ENCODE results near the gene IL1B.
A peak's percentile ranks its signal among the peaks of the same experiment; 100 is the strongest.

IL1B gene

DNA sequence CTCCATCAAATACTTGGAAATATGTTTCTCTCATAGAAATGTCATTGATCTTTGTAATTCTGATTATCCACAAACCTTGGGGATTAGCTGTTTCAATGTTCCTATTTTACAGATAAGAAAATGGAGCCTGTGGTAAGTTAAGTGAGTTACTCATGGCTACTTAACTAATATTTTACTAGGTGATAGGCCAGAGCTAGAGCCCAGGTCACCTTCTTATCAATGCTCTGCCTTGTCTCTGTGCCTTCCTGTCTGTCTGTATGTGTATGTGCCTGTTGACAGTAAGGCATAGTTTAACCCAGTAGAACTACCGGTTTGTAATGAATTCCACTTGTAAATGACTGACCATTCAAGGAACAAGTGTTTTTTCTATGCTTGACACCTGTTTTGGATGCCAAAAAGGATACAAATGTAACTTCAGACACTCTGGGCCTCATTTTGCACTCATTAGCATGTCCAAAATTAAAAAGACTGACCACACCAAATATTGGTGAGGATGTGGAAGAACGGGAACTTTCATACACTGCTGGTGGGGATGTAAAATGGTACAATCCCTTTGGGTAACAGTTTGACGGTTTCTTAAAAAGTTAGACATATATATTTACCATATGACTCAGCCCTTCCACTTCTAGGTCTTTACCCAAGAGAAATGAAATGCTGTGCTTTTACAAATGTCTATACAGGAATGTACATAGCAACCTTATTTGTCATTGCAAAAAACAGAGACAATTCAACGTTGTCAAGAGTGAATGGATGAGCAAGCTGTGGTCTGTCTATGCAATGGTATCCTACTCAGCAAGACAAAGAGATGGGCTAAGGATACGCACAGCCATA, 32.7 kb downstream of the IL1B start:
- DNase-seq (ENCODE audit: low read depth), result peak; percentile 25

- DNase-seq (ENCODE audit: low read depth), result no peak
These were observed 35.5 kb downstream of the IL1B start for GRCh38 chr2:112800881-112801583.

DNA sequence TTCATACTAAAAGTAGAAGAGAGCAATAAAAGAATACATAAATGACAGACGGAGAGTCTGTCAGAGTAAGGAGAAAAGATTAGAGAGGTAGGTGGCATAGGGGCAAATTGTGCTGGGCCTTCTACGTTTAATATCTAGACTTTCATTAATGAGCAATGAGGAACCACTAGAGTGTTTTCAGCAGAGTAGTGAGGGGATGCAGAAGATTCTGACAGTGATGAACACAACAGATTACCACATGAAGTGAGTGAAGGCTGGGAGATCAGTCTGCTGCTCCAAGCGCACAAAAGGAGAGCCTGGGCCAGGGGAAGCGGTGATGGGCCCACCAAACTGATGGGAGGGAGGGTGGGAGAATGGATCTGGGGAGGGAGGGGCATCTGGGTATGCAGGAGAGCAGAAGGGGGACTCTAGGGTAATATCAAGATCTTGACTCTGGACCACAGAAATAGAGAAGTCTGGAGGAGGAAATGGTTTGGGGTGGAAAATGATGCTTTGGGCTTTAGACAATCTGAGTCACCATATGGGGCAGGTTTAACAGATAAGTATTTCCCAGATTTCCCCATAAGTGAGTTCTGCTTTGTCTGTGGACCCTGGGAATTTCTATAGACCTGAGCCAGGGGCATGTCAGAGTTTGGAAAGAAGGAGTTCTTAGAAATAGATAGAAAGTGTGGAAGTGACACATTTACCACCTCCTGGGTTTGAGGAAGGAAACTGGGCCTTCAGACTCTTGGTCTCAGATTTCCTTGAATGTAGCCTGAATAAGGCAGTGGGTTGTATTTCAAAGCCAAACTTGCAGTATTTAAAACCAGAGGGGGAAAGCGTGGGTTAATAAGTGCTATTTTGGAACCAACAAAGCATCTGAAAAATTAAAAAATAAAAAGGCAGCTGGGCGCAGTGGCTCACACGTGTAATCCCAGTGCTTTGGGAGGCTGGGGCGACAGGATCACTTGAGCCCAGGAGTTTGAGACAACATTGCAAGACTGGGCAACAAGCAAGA, 37.3 kb downstream of the IL1B start:
- DNase-seq (ENCODE audit: low read depth), result no peak

- no peak for DNase-seq (ENCODE audit: low read depth)
These were observed 40.1 kb downstream of the IL1B start for GRCh38 chr2:112796486-112796885.

DNA sequence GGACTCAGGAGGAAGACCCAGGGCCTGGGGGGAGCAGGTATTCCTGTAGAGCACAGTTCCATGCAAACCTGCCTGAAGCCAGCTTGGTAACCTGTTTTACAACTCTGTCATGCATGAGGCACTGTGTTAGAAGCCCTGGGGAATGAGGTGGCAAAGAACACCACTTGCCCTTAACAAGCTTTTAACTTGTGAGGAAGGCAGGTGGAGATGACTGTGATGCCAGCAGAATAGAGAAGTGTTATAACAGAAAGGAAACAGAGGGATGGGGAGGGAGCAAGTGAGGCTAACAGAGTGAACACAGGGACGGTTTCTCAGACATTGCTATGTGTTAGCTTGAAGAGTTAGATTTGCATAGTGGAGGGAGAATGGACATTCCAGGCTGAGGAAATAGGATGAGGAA, 40.8 kb downstream of the IL1B start:
- DNase-seq (ENCODE audit: low read depth), result no peak

DNA sequence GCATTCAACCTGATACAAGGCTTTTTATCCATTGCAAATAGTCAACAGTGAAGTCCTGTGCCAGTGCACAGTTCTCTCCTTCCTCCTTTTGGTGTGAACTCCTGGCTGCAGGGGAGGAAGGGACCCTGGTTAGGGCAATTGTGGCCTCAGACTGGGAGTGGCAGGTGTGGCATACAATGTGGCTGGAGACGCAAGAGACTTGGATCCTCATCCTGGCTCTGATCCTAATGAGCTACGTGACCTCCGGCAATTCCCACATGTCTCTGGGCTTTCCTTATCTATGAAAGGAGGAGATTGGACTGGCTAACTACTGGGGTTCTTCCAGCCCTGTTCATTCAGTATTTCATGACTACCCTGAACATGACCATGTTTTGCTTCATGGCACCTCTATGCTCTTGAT, 41.7 kb downstream of the IL1B start:
- no peak for DNase-seq (ENCODE audit: low read depth)

- peak; percentile 65 for DNase-seq (ENCODE audit: low read depth)
These were observed 42.3 kb downstream of the IL1B start for GRCh38 chr2:112794131-112794733.

DNA sequence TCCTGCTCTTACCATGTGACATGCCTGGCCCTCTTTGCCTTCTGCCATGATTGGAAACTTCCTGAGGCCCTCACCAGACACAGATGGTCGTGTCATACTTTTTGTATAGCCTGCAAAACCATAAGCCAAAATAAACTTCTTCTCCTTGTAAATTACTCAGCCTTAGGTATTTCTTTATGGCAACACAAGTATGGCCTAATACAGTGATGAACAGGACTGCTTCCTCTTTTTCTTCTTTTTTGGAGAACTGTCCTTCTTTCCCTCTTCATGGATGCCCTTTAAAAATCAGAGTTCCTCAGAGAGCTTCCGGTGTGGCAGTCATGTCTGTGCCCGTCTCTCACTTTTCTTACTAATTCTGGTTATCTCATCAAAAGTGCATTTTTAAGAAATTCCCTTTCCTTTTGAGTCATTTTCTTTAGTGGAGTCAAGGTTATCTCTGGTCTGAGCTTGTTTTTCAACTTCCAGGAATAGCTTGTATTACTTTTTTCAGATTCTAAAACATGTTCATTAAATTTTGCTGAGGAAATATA, 43.1 kb downstream of the IL1B start:
- DNase-seq (ENCODE audit: low read depth), result no peak

- no peak for DNase-seq (ENCODE audit: low read depth)
These were observed 44.2 kb downstream of the IL1B start for GRCh38 chr2:112792419-112792818.

DNA sequence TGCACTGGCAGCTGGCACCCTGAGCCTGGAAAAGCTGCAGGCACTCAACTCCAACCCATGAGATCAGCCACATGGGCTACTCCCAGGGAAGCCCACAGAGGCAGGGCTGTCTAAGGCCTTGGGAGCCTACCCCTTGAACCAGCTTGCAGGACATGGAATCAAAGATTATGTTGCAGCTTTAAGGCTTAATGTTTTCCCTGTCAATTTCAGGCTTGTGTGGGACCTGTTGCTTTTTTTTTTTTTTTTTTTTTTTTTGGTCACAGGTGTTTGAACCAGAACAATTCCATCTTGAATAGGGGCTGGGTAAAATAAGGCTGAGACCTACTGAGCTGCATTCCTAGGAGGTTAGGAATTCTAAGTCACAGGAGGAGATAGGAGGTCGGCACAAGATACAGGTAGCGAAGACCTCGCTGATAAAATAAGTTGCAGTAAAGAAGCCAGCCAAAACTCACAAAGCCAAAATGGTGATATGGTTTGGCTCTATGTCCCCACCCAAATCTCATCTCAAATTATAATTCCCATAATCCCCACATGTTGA, 44.8 kb downstream of the IL1B start:
- no peak for DNase-seq (ENCODE audit: low read depth)

- no peak for DNase-seq (ENCODE audit: low read depth)
These were observed 45.6 kb downstream of the IL1B start for GRCh38 chr2:112791019-112791418.

GRCh38 chr2:112790305-112790704, 46.3 kb downstream of the IL1B start:
- DNase-seq (ENCODE audit: low read depth), result no peak

- DNase-seq (ENCODE audit: low read depth), result no peak
These were observed 47.4 kb downstream of the IL1B start for GRCh38 chr2:112789186-112789585.

GRCh38 chr2:112788653-112789052, 47.9 kb downstream of the IL1B start:
- no peak for DNase-seq (ENCODE audit: low read depth)

GRCh38 chr2:112787729-112788393, 48.7 kb downstream of the IL1B start:
- DNase-seq (ENCODE audit: low read depth), result no peak

- no peak for DNase-seq (ENCODE audit: low read depth)
These were observed 49.3 kb downstream of the IL1B start for GRCh38 chr2:112787294-112787693.

DNA sequence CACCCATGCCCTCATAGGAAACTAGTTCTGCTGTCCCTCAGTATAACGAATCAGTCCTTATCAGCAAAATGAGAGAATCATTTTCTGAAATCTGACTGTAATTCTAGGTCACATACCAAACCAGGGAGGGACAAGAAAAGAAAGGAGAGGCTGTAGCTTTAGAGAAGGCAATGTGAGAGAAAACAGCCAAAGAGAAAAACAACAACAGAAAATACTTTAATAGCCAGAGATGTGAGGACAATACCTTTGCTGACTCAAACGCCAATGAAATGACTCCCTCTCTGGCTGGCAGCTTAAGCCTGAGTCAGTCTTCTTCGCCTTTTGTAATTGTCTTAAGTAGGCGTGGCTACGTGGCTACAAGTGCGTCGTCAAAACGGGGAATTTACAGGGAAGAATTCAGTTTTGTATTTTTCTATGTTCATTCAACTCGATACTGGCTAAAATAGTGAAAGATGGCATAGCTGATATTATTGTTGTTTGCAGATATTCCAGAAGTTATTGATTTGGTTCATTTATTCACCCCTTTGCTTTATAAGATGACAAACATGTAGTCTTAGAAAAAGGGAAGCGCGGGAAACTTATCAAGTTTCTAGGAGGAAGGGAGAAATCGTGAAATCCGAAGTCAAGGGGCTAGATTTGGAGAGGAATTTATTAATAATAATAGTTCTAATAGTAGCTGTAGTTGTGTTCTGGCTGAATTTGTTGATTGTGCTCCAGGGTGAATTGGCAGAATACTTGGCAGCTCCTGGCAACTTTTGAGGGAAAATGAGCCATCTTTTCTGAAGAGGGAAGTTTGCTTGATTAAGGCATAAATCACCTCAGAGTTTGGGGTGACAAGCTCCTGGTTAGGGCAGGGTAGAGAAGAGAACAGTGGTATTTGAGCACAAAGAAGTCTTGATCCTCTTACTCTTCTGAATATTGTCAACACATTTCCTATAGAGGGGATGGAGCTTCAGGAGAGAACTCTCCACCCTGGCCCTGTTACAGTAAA, 52.1 kb downstream of the IL1B start, which contains the start of gene IL1A:
TSS of gene IL1A (minus strand) at position 295 of the 991 bp plus-strand sequence. CDS start 723 bp downstream, outside the sequence.
- DNase-seq (ENCODE audit: low read depth), result no peak

GRCh38 chr2:112783187-112783714, 53.3 kb downstream of the IL1B start:
- no peak for DNase-seq (ENCODE audit: low read depth)

DNA sequence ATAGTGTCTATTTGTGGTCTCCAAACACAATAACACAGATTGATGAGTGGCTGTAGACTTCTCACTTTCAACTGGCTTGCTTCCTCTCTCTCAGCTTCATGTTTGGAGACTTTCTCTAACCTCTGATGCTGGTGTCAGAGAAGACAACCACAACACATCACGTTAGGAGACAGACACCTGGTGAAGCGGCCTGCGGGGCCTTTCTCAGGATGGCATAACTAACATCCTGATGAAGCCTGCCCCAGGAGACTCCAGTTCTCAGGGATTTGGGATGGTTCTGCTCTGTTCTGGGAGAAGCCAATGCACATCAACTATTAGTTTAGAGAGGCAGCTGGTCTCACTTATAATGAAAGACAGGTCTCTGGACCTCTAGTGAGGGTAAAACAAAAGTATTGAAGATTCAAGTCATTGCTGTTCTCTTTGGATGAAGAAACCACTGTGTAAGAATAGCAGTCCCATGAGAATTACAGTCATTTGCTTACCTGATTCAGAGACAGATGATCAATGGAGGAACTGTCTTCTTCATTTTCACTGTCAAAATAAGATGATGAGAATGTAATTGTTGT, 54.3 kb downstream of the IL1B start:
- no peak for DNase-seq (ENCODE audit: low read depth)
